GM19372 (cell line): Measurements from ENCODE around the gene KRTAP10-10.
"Not testable (repeated sequence)": the region's sequence is repeated elsewhere in the genome, so short reads cannot be mapped to it uniquely, and the experiment has no call there.

Source experiments
- ATAC-seq: cut with Tn5 transposase; IDR thresholded peaks from one replicate; pipeline ENCODE4 v1.9.1; 2021; ENCODE audit warnings: mild to moderate bottlenecking, low read depth, moderate library complexity; ENCODE audit not compliant: unreplicated experiment

The KRTAP10-10 gene

GRCh38 chr21:44619886-44620285 lies 17.3 kb upstream of the KRTAP10-10 start:
- no peak for ATAC-seq

DNA sequence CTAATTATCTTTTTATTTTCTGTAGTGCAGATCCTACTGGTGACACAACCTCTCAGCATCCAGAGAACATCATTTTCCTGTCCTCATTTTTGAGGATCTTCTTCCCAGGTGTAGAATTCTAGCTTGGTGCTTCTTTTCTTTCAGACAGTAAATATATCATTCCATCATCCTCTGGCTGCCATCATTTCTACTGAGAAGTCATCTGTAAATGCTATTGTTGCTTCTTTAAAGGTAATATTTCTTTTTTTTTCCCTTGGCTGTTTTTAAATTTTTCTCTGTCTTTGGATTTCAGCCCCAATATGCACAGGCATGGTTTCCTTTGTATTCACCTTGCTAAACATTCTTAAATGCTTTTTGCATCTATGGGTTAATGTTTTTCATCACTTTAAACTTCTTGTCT lies 13.6 kb upstream of the KRTAP10-10 start:
- no peak for ATAC-seq

- no peak for ATAC-seq
Observed at GRCh38 chr21:44625756-44626155, 11.4 kb upstream of the KRTAP10-10 start.

- ATAC-seq: no peak
Observed at GRCh38 chr21:44626262-44626661, 10.9 kb upstream of the KRTAP10-10 start.

- ATAC-seq: no peak
Observed at GRCh38 chr21:44626673-44627143, 10.4 kb upstream of the KRTAP10-10 start, which contains the start of gene KRTAP10-9. TSS of gene KRTAP10-9 (plus strand) at chr21:44627093. CDS start at chr21:44627172, 79 bp downstream.

- not testable (repeated sequence) for ATAC-seq
Observed at GRCh38 chr21:44627181-44627822, 9.9 kb upstream of the KRTAP10-10 start.

GRCh38 chr21:44627831-44628233 lies 9.3 kb upstream of the KRTAP10-10 start:
- ATAC-seq: not testable (repeated sequence)

- no peak for ATAC-seq
Observed at GRCh38 chr21:44628707-44629391, 8.3 kb upstream of the KRTAP10-10 start.

- ATAC-seq: no peak
Observed at GRCh38 chr21:44630440-44630839, 6.7 kb upstream of the KRTAP10-10 start.

DNA sequence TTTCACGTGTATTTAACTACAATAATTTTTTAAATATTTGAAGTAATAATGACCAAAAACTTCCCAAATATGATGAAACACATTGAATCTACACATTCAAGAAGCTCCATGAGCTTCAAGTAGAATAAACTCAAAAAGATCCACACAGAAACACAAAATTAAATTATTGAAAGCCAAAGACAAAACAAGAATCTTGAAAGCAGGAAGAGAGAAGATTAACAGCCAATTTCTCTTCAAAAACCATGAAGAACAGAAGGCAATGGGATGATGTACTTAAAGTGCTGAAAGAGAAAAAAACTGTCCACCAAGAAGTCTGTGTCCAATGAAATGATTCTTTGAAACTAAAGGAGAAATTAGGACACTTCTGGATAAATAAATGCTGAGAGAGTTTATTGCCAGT lies 5.1 kb upstream of the KRTAP10-10 start:
- no peak for ATAC-seq

DNA sequence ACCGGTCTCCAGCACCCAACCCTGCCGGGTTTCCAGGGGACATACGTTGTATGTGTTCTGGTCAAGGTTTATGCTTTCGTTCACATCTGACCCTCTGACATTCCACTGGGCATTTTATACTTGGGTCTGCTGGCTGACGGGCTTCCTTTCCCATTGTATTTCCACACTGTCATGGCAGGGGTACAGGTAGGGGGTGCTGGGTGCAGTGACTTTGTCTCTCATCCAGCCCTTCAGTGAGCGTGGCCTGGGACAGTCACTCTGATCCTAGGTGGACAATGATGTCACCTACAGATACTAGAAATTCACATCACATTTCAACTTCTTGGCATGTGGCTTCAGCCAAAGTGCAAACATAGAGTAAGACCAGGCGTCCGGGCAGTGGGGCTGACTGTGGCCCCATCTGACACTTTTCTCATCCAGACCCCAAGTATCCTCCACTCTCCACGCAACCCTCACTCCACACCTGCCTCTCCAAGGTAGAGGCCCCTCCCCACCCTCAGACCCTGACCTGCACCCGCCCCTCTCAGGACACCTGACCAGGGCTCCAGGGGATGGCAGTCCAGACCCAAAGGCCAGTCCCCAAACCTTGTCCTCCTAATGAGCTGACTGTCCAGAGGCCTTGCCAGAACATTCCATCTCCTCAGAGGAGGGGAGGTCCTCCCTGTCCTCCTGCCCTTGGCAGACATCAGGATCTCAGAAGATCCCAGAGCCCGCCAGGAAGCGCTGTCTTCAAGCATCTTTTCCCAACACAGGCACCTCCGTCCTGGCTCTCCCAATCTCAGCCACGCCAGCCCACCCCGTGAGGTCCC lies 743 bp upstream of the KRTAP10-10 start:
- no peak for ATAC-seq

DNA sequence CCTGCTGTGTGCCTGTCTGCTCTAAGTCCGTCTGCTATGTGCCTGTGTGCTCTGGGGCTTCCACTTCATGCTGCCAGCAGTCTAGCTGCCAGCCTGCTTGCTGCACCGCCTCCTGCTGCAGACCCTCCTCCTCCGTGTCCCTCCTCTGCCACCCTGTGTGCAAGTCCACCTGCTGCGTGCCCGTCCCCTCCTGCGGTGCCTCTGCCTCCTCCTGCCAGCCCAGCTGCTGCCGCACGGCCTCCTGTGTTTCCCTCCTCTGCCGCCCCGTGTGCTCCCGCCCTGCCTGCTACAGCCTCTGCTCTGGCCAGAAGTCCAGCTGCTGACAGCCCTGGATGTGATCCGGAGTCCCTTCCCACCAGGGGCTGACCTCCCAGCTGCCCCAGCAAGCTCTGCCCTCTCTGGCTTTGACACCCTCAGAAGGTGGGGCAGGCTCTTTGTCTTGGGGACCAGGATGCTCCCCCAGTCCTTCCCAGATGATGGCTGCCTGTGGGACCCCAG lies 744 bp downstream of the KRTAP10-10 start:
- ATAC-seq: not testable (repeated sequence)

DNA sequence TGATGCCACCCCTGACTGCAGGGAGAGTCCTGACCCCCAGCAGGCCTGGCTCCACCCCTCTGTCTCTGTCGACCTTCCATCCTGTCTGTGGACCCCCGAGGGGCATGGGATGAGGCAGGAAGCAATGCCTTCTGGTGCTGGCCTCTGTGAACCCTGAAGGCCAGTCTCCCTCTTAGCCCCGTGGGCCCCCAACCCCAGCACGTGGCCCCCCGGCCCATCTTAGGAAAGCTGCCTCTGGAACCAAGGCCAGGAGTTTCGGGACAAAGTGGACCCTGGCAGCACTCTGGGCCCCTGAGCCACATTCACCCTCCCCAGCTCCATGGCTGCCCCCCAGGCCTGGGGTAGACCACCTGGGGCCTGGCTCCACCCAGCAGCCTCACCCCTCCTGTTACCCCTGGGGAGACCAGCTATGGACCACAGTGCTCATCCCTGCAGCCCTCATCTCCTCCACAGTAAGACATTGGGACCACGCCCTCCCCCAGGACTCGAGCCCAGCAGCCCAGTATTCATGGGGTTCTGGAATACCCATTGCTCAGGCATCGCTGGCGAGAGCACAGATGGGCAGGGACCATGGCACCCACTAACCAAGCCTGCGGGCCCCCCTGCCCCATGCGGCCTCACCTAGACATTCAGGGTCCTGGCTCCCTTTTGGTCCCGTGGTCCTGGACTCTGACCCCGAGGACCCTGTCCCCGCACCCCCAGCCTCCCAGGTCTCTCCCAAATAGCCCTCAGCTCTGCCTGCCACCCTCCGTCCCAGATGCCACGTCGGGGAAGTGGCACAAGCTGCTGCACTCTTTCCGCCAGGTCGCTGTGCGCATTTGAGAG lies 1.6 kb downstream of the KRTAP10-10 start:
- not testable (repeated sequence) for ATAC-seq

DNA sequence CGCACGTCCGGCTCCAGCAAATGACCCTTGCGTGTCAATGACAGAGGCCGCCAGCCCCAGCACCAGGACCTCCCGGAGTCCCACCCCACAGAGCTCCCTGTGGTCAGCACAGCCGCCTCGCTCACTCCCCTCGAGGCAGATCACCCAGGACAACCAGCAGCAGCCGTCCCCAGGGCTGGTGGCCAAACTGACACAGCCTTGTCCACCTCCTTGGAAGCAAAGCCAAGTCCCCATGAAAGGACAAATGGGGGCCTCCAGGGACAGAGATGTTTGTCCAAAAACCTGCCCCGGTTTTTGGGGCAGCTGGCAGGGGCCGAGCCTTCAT lies 2.1 kb downstream of the KRTAP10-10 start:
- no peak for ATAC-seq

DNA sequence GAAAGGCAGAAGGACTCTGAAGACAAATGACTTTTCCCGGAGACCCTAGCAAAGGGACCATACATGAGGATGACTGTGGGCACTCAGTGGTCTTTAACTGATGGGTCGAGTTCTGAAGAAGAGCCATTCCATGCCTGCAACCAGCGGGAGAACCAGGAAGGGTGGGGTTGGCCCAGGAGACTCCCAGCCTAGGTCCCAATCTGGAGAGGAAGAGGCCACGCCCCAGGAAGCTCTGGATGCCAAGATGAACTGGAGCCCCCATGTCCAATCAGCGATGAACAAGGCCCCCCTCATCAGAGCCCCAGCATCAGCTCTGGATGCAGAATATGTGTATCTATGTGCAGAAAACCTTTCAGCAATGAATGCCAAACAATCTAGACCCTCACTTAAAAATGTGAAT lies 3.6 kb downstream of the KRTAP10-10 start:
- ATAC-seq: no peak

- ATAC-seq: no peak
Observed at GRCh38 chr21:44643741-44644310, 6.7 kb downstream of the KRTAP10-10 start.

- no peak for ATAC-seq
Observed at GRCh38 chr21:44644878-44645277, 7.7 kb downstream of the KRTAP10-10 start.

GRCh38 chr21:44646366-44647221 lies 9.4 kb downstream of the KRTAP10-10 start, which contains the start of gene KRTAP10-11:
TSS of gene KRTAP10-11 (plus strand) at chr21:44646414. CDS start at chr21:44646459, 45 bp downstream.
- ATAC-seq: not testable (repeated sequence)

- no peak for ATAC-seq
Observed at GRCh38 chr21:44647222-44647552, 10.0 kb downstream of the KRTAP10-10 start.
